ENCODE measurements around the gene SFMBT2. TPM values are rescaled to one million over a fixed set of nuclear protein-coding genes. Genes with fewer than 3 reads are reported as not detected.

SFMBT2 gene
- total RNA-seq, 1 experiment from 2014 or later: not detected

- H3K9me3 Mint-ChIP-seq (ENCODE audit: unreplicated experiment): no peaks in the 10 kb centered on the region
These were observed 128.4 kb downstream of the SFMBT2 start for GRCh38 chr10:7282457-7282856.

GRCh38 chr10:7281429-7281828, 129.4 kb downstream of the SFMBT2 start:
- CTCF ChIA-PET: no interaction called here
- H3K27ac Mint-ChIP-seq (ENCODE audit: unreplicated experiment): no peak overlapping the region
- BruUV-seq (replicated peaks): no TSS peak

More at GRCh38 chr10:7282457-7282856, 128.4 kb downstream of the SFMBT2 start:
- H3K36me3 Mint-ChIP-seq (ENCODE audit: insufficient read depth, unreplicated experiment): no peaks in the 10 kb centered on the region
- Histone ChIP-seq H3K4me1 (no peaks in the 10 kb centered on the region), H3K9me3 (no peaks in the 10 kb centered on the region; the same call in 1 of the 2 replicates), H3K36me3 (ENCODE audit: control insufficient read depth, insufficient read depth, low read length) (no peaks in the 10 kb centered on the region), H3K27me3 (replicated peaks; ENCODE audit: control insufficient read depth, insufficient read depth, low read length) (no peaks in the 10 kb centered on the region), H3K4me3 (ENCODE audit: low read depth, low read length) (no peak overlapping the region)
- no peak for DNase-seq
- POLR2A ChIA-PET: no interaction called here
- BruUV-seq (replicated peaks): no TSS peak
- peaks cover 25% of the 10 kb centered on the region for H3K27me3 Mint-ChIP-seq (ENCODE audit: insufficient read depth, unreplicated experiment)
- CTCF ChIA-PET: no interaction called here
- intact Hi-C loops (cut with micrococcal nuclease; ENCODE audit: unreplicated experiment): no loop called here
- no peaks in the 10 kb centered on the region for H3K4me1 Mint-ChIP-seq (ENCODE audit: low read depth, unreplicated experiment)
- no peak overlapping the region for H3K4me3 Mint-ChIP-seq (ENCODE audit: unreplicated experiment)
- no peak for TF ChIP-seq CTCF (IDR thresholded peaks at IDR 0.05; ENCODE audit: insufficient read depth in 1 of 2, low read depth in 1 of 2, low read length in 1 of 2, severe bottlenecking in 1 of 2, unreplicated experiment in 1 of 2)
- H3K27ac Mint-ChIP-seq (ENCODE audit: unreplicated experiment): no peak overlapping the region

GRCh38 chr10:7279303-7279702, 131.5 kb downstream of the SFMBT2 start:
- TF ChIP-seq CTCF (IDR thresholded peaks at IDR 0.05; ENCODE audit: insufficient read depth in 1 of 2, low read depth in 1 of 2, low read length in 1 of 2, severe bottlenecking in 1 of 2, unreplicated experiment in 1 of 2): no peak
- H3K9me3 Mint-ChIP-seq (ENCODE audit: unreplicated experiment): no peaks in the 10 kb centered on the region
- Histone ChIP-seq H3K4me1 (no peaks in the 10 kb centered on the region), H3K9me3 (no peaks in the 10 kb centered on the region), H3K4me3 (ENCODE audit: low read depth, low read length) (no peak overlapping the region), H3K36me3 (ENCODE audit: control insufficient read depth, insufficient read depth, low read length) (no peaks in the 10 kb centered on the region), H3K27me3 (replicated peaks; ENCODE audit: control insufficient read depth, insufficient read depth, low read length) (no peaks in the 10 kb centered on the region; the same call in 1 of the 2 replicates)
- no peaks in the 10 kb centered on the region for H3K4me1 Mint-ChIP-seq (ENCODE audit: low read depth, unreplicated experiment)
- no peak overlapping the region for H3K4me3 Mint-ChIP-seq (ENCODE audit: unreplicated experiment)
- intact Hi-C loops (cut with micrococcal nuclease; ENCODE audit: unreplicated experiment): no loop called here
- no peak overlapping the region for H3K27ac Mint-ChIP-seq (ENCODE audit: unreplicated experiment)
- CTCF ChIA-PET: no interaction called here
- no peak for DNase-seq
- BruUV-seq (replicated peaks): no TSS peak
- POLR2A ChIA-PET: no interaction called here
- peaks cover 22% of the 10 kb centered on the region for H3K27me3 Mint-ChIP-seq (ENCODE audit: insufficient read depth, unreplicated experiment)
- H3K36me3 Mint-ChIP-seq (ENCODE audit: insufficient read depth, unreplicated experiment): no peaks in the 10 kb centered on the region

More at GRCh38 chr10:7281429-7281828, 129.4 kb downstream of the SFMBT2 start:
- H3K9me3 ChIP-seq: no peaks in the 10 kb centered on the region; the same call in 1 of the 2 replicates
- H3K4me3 ChIP-seq (ENCODE audit: low read depth, low read length): no peak overlapping the region
- Mint-ChIP-seq H3K4me1 (ENCODE audit: low read depth, unreplicated experiment) (no peaks in the 10 kb centered on the region), H3K9me3 (ENCODE audit: unreplicated experiment) (no peaks in the 10 kb centered on the region), H3K36me3 (ENCODE audit: insufficient read depth, unreplicated experiment) (no peaks in the 10 kb centered on the region), H3K4me3 (ENCODE audit: unreplicated experiment) (no peak overlapping the region), H3K27me3 (ENCODE audit: insufficient read depth, unreplicated experiment) (peaks cover 25% of the 10 kb centered on the region)
- no peak for TF ChIP-seq CTCF (IDR thresholded peaks at IDR 0.05; ENCODE audit: insufficient read depth in 1 of 2, low read depth in 1 of 2, low read length in 1 of 2, severe bottlenecking in 1 of 2, unreplicated experiment in 1 of 2)
- no peaks in the 10 kb centered on the region for H3K27me3 ChIP-seq (replicated peaks; ENCODE audit: control insufficient read depth, insufficient read depth, low read length)
- DNase-seq: no peak
- no peaks in the 10 kb centered on the region for H3K36me3 ChIP-seq (ENCODE audit: control insufficient read depth, insufficient read depth, low read length)
- POLR2A ChIA-PET: no interaction called here
- no peaks in the 10 kb centered on the region for H3K4me1 ChIP-seq
- intact Hi-C loops (cut with micrococcal nuclease; ENCODE audit: unreplicated experiment): no loop called here

Measured in Caco-2 (cell line).